K562 (cell line): Measurements from ENCODE around the gene SPRED2. TPM values are rescaled to one million over a fixed set of nuclear protein-coding genes. Genes with fewer than 3 reads are reported as not detected.

Experiments used
- ATF2 ChIP-seq: sonication (generic); formaldehyde crosslinking; IDR thresholded peaks from 2 replicates; pipeline ENCODE4 v1.8.1; 2022; ENCODE audit warnings: missing genetic modification reagents
- ATF3 ChIP-seq, 2 experiments: fragments of 450-650 bp in 1 of 2; sonication (generic) in 1 of 2; formaldehyde crosslinking in 1 of 2; IDR thresholded peaks in 1 of 2; conservative IDR thresholded peaks in 1 of 2; 2 replicates each; pipeline versions ENCODE4 v1.6.1 to v1.8.1; 2016 to 2023; ENCODE audit warnings: mild to moderate bottlenecking in 2 of 2, moderate library complexity in 2 of 2, inconsistent platforms in 1 of 2, missing genetic modification reagents in 1 of 2
- CCNT2 ChIP-seq: IDR thresholded peaks from 2 replicates; pipeline ENCODE4 v1.6.1; 2011; ENCODE audit warnings: borderline replicate concordance, low read depth, mild to moderate bottlenecking, moderate library complexity, mixed read lengths, low read length; ENCODE audit not compliant: insufficient read length; ENCODE audit errors: extremely low read depth
- EZH2 ChIP-seq: IDR thresholded peaks from 2 replicates; pipeline ENCODE4 v1.6.1; 2012; ENCODE audit warnings: low read depth, mild to moderate bottlenecking, inconsistent platforms, low read length, borderline replicate concordance
- FOSL1 ChIP-seq: fragments of 200-800 bp; sonication (Bioruptor generic); conservative IDR thresholded peaks from 2 replicates; pipeline ENCODE4 v1.6.1; 2016; ENCODE audit warnings: missing genetic modification characterization, missing compliant biosample characterization
- FUS ChIP-seq: fragments of 200-400 bp; formaldehyde crosslinking; optimal IDR thresholded peaks from 2 replicates; pipeline ENCODE3; 2017; ENCODE audit warnings: low read depth, low read length
- HDAC3 ChIP-seq: fragments of 450-650 bp; IDR thresholded peaks from 2 replicates; pipeline ENCODE4 v1.6.1; 2018; ENCODE audit warnings: borderline replicate concordance, mild to moderate bottlenecking, moderate library complexity; ENCODE audit not compliant: partially characterized antibody
- JUN ChIP-seq, 2 experiments: sonication (generic) in 1 of 2; formaldehyde crosslinking in 1 of 2; IDR thresholded peaks; 2 replicates each; pipeline versions ENCODE4 v1.6.1 to v1.8.0; 2012 to 2022; ENCODE audit warnings: borderline replicate concordance in 2 of 2, mild to moderate bottlenecking in 2 of 2, improper control_type of control experiment in 1 of 2, low read depth in 1 of 2, low read length in 1 of 2, missing genetic modification reagents in 1 of 2
- KAT7 ChIP-seq: sonication (generic); formaldehyde crosslinking; IDR thresholded peaks from 2 replicates; pipeline ENCODE4 v1.8.0; 2022; ENCODE audit warnings: missing genetic modification reagents, mild to moderate bottlenecking, borderline replicate concordance
- KDM1A ChIP-seq, 2 experiments: fragments of 450-650 bp; IDR thresholded peaks; 2 replicates each; pipeline ENCODE4 v1.6.1; 2016; ENCODE audit warnings: mild to moderate bottlenecking in 2 of 2
- MBD1 ChIP-seq: fragments of 250-450 bp; sonication (Bioruptor Pico); IDR thresholded peaks from 2 replicates; pipeline ENCODE4 v1.8.0; 2022; ENCODE audit warnings: inconsistent platforms
- MEIS2 ChIP-seq: fragments of 450-650 bp; IDR thresholded peaks from 2 replicates; pipeline ENCODE4 v1.6.1; 2014; ENCODE audit warnings: mild to moderate bottlenecking; ENCODE audit not compliant: partially characterized antibody
- STAG1 ChIP-seq: sonication (generic); formaldehyde crosslinking; IDR thresholded peaks from 2 replicates; pipeline ENCODE4 v1.5.0; 2020; ENCODE audit warnings: missing genetic modification reagents, borderline replicate concordance
- TFAP4 ChIP-seq: sonication (generic); formaldehyde crosslinking; IDR thresholded peaks from 2 replicates; pipeline ENCODE4 v1.8.0; 2022; ENCODE audit warnings: missing genetic modification reagents, mild to moderate bottlenecking, moderate library complexity, borderline replicate concordance
- ZNF232 ChIP-seq: sonication (generic); formaldehyde crosslinking; IDR thresholded peaks from 2 replicates; pipeline ENCODE4 v1.8.0; 2022; ENCODE audit warnings: mild to moderate bottlenecking, missing genetic modification reagents
- ZNF384 ChIP-seq: IDR thresholded peaks from 2 replicates; pipeline ENCODE4 v1.6.1; 2012; ENCODE audit warnings: low read depth, low read length, improper control_type of control experiment
- ZNF589 ChIP-seq: fragments of 200-800 bp; sonication (Bioruptor generic); IDR thresholded peaks from 2 replicates; pipeline ENCODE4 v1.6.1; 2016; ENCODE audit warnings: low read depth, missing genetic modification characterization, missing compliant biosample characterization
- ZNF592 ChIP-seq: fragments of 450-650 bp; IDR thresholded peaks from 2 replicates; pipeline ENCODE4 v1.6.1; 2017; ENCODE audit warnings: antibody characterized with exemption, mild to moderate bottlenecking
- polyA plus RNA-seq, 8 experiments: library from polyadenylated mRNA; depleted of rRNA in 4 of 8; stranded (reverse) in 5 of 8; unstranded in 3 of 8; fragments of >200 nt; fragmentation: Nextera tagmentation in 2 of 8; fragmentation: Illumina TruSeq in 1 of 8; extraction: Ambion mirVana in 2 of 8; extraction: Trizol in 1 of 8; gene quantifications; 2 replicates each; pipeline versions ENCODE4 v1.2.1 to v1.2.3, GENCODE V29; 2011 to 2014; ENCODE audit warnings: inconsistent platforms in 1 of 8, missing spikeins in 1 of 8
- total RNA-seq, 7 experiments: library from RNA; depleted of rRNA in 6 of 7; stranded (reverse); fragments of >200 nt in 6 of 7; fragmentation: Illumina TruSeq in 2 of 7; extraction: Trizol in 2 of 7; gene quantifications; 2 replicates each; pipeline versions ENCODE4 v1.2.1 to v1.2.3, GENCODE V29; 2011 to 2021; ENCODE audit warnings: low replicate concordance in 1 of 7

The SPRED2 gene
- total and polyA plus RNA-seq, 9 of the 15 experiments (the other 6 are each of a cell fraction or from before 2014, with no cell fraction given), result 4.6 to 50.8 (median 14.1) TPM

GRCh38 chr2:65299246-65299645 is 133.2 kb downstream of the SPRED2 start (continued):
- no peak for TF ChIP-seq HDAC3
- no peak for TF ChIP-seq KAT7
- TF ChIP-seq TFAP4, result peak; percentile 80
- no peak for TF ChIP-seq EZH2
- no peak for TF ChIP-seq FUS
- no peak for TF ChIP-seq ZNF232
- no peak for TF ChIP-seq CCNT2
- TF ChIP-seq ATF3 (IDR thresholded peaks at IDR 0.05), result peak; percentile 60
- TF ChIP-seq ATF3 (CRISPR knock-in tag; conservative IDR thresholded peaks at IDR 0.05), result no peak
- TF ChIP-seq MBD1 (CRISPR knock-in tag), result no peak
- TF ChIP-seq MEIS2, result peak; percentile 5
- peak; percentile 77 for TF ChIP-seq FOSL1 (tag)
- TF ChIP-seq STAG1 (CRISPR knock-in tag), result no peak
- 0 out of 2 replicates have a peak, but pooled peaks have one; percentile 44 for TF ChIP-seq ZNF592
- no peak for TF ChIP-seq ZNF589
- no peak for TF ChIP-seq KDM1A (IDR thresholded peaks at IDR 0.05)
- 0 out of 2 replicates have a peak, but pooled peaks have one; percentile 44 for TF ChIP-seq JUN (IDR thresholded peaks at IDR 0.05; ENCODE audit: borderline replicate concordance, low read depth, low read length)
- no peak for TF ChIP-seq JUN (CRISPR knock-in tag; IDR thresholded peaks at IDR 0.05; ENCODE audit: borderline replicate concordance)
- TF ChIP-seq ZNF384, result no peak
- no peak for TF ChIP-seq ATF2 (CRISPR knock-in tag)
